Neutrophil (primary cell): ENCODE data around the gene TNFRSF14.
"Not testable (repeated sequence)": the region's sequence is repeated elsewhere in the genome, so short reads cannot be mapped to it uniquely, and the experiment has no call there.

ENCODE experiments used
- H3K27ac ChIP-seq: fragments of 200-600 bp; sonication (generic); 2 replicates; pipeline ENCODE4 v1.5.1; 2016; ENCODE audit warnings: mild to moderate bottlenecking, moderate library complexity
- H3K27me3 ChIP-seq: fragments of 200-600 bp; sonication (generic); 2 replicates; pipeline ENCODE4 v1.6.0; 2016; ENCODE audit warnings: mild to moderate bottlenecking
- H3K36me3 ChIP-seq: fragments of 200-600 bp; sonication (generic); 2 replicates; pipeline ENCODE4 v1.5.1; 2017
- H3K4me1 ChIP-seq, 2 experiments: fragments of 200-600 bp in 1 of 2; sonication (generic) in 1 of 2; 1 replicate in 1 of 2; 2 replicates in 1 of 2; pipeline versions ENCODE4 v1.5.1 to v1.6.1; 2013 to 2016; ENCODE audit warnings: low read depth in 1 of 2, low read length in 1 of 2, mild to moderate bottlenecking in 1 of 2, moderate library complexity in 1 of 2; ENCODE audit not compliant: control insufficient read depth in 1 of 2, insufficient read depth in 1 of 2
- H3K4me3 ChIP-seq, 2 experiments: fragments of 200-600 bp in 1 of 2; sonication (generic) in 1 of 2; 1 replicate in 1 of 2; 2 replicates in 1 of 2; pipeline ENCODE4 v1.5.1; 2013 to 2016; ENCODE audit warnings: low read depth in 1 of 2, low read length in 1 of 2, mild to moderate bottlenecking in 1 of 2, moderate library complexity in 1 of 2
- H3K9me3 ChIP-seq: fragments of 200-600 bp; sonication (generic); 2 replicates; pipeline ENCODE4 v1.5.1; 2016
- CTCF ChIP-seq: fragments of 200-600 bp; sonication (generic); IDR thresholded peaks from 2 replicates; pipeline ENCODE4 v1.5.1; 2016; ENCODE audit warnings: antibody characterized with exemption

TNFRSF14 gene

GRCh38 chr1:2563205-2563604 lies 7.0 kb downstream of the TNFRSF14 start:
- TF ChIP-seq CTCF, result no peak
- Histone ChIP-seq H3K27ac (peak overlapping the region; percentile 36), H3K4me1 (peaks cover 0 to 6% of the 10 kb centered on the region in 2 experiments), H3K4me3 (no peak overlapping the region), H3K27me3 (no peaks in the 10 kb centered on the region), H3K9me3 (no peaks in the 10 kb centered on the region), H3K36me3 (peaks cover 62% of the 10 kb centered on the region)

DNA sequence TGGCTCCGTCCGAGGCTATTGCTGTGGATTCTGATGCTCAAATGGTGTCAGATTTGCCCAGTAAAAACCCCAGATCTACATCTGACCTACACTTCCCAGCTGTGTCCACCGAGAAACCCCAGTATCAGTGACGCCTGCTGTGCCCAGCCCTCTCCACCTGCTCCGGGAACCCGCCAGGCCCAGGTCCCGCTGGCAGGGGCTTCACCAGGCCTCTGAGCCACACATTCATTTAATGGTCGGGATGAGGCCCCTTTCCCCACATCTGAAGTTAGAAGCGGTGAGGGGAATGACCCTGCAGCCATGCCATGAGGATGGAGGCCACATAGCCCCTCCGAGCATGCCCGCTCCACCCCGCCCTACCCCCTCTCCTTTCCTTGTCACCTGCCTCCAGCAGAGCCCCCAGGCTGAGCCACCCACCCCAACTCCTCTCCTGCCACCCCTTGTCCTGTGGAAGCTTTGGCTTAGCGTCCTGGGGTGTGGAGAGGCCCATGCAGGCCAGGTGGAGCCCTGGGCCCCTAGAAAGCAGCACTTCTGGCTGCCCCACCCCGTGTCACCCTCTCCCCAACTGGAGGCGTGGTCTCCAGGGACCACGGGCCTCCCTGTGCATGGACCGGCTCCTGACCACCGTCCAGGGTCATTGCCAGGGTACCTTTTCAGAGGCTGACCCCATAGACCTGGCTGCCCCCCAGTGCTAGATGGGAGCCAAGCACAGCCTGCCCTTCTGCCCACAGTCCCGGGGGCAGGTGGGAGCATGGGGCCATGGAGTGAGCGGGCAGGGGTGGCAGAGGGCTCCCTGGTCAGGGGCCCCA lies 8.0 kb downstream of the TNFRSF14 start:
- Histone ChIP-seq H3K4me1 (no peaks in the 10 kb centered on the region), H3K36me3 (peaks cover 52% of the 10 kb centered on the region), H3K4me3 (no peak overlapping the region), H3K9me3 (no peaks in the 10 kb centered on the region), H3K27ac (peak overlapping the region; percentile 36), H3K27me3 (no peaks in the 10 kb centered on the region)
- no peak for TF ChIP-seq CTCF

DNA sequence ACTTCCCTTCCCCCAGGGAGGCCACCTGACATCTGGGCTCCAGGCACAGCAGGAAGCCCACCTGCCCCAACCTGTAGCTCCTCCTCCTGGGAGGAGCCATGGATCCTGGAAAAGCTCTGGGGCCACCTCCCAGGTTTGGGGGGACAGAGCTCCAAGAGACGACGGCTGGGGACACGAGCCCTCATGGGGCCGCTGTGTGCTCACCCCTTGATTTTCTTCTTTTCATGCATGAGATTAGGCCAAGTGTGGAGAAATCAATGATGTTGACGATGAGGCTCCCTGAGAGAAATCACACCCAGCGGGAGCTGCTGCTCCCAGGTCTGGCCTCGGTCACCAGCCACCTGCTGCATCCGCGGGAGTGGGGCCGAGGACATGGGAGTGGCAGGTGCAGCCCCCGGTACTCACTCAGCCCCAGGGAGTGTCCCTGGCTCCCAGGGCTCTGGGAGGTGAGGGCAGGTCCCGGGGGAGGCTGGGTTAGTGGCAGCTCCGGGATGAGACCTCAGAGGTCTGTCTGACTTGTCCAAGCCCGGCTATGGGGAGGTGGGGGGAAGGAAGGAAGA lies 8.7 kb downstream of the TNFRSF14 start:
- TF ChIP-seq CTCF, result no peak
- H3K27me3 ChIP-seq, result no peaks in the 10 kb centered on the region
- H3K9me3 ChIP-seq, result no peaks in the 10 kb centered on the region
- no peak overlapping the region for H3K4me3 ChIP-seq
- no peaks in the 10 kb centered on the region for H3K4me1 ChIP-seq
- H3K27ac ChIP-seq, result peak overlapping the region; percentile 36
- H3K36me3 ChIP-seq, result peaks cover 45% of the 10 kb centered on the region

GRCh38 chr1:2566101-2567045 lies 10.2 kb downstream of the TNFRSF14 start:
- Histone ChIP-seq H3K4me3 (no peak overlapping the region), H3K27me3 (no peaks in the 10 kb centered on the region), H3K9me3 (no peaks in the 10 kb centered on the region), H3K27ac (no peak overlapping the region), H3K4me1 (no peaks in the 10 kb centered on the region), H3K36me3 (peaks cover 30% of the 10 kb centered on the region)
- TF ChIP-seq CTCF, result no peak

DNA sequence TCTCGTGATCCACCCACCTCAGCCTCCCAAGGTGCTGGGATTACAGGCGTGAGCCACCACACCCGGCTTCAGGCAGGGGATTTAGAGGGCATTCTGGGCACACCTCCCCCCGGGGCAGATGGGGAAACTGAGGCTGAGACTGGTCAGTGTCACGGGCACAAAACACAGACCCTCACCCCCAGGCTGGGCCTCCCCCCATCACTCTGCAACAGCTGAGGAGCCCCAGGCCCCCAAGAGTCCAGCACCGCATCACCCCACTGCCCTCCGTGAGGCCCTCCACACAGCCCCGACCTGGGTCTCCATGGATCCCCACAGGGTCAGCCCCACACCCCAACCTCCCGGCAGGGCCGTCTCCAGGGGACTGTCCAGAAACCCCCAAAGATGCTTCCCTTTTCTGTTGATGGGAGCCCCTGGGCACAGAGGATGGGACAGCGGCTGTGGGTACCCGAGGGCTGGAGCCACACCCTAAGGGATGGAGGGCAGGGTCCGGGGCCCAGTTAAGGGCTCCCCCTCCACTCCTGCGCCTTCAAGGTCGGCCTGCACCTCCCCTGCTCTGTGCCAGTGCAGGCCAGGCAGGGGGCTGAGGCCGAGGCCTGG lies 11.0 kb downstream of the TNFRSF14 start:
- no peak for TF ChIP-seq CTCF
- Histone ChIP-seq H3K36me3 (peaks cover 22% of the 10 kb centered on the region), H3K4me1 (no peaks in the 10 kb centered on the region), H3K27ac (no peak overlapping the region), H3K27me3 (no peaks in the 10 kb centered on the region), H3K4me3 (no peak overlapping the region), H3K9me3 (no peaks in the 10 kb centered on the region)

DNA sequence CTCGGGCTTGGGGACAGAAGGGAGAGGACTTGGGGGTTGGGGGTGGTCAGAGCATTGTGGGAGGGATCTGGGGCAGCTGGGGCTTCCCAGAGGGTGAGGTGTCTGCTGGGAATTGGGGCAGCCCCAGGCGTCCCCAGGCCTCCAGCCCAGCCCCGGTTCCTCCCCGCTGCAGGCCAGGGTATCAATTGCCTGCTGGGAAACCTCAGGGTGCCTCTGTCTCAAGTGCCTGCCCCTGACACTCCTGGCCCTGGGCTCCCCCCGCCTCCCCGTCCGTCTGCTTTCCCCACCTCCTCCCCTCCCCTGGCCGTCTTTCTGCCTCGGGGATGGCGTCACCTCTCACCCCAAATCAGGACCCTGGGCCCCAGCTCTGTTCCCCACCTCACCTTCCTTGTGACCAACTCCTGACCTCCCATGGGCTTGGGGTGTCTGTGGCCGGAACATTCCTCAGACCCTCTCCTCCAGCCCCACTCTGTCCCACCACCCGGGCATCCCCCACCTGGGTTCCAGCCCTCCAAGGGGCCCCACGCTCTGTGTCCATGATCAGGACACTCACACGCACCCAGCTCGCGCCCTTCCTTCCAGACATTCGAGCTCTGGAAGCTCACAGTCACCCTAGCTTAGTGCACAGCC lies 12.1 kb downstream of the TNFRSF14 start:
- not testable (repeated sequence) for H3K4me3 ChIP-seq, H3K9me3 ChIP-seq, H3K27ac ChIP-seq, H3K4me1 ChIP-seq, H3K27me3 ChIP-seq
- H3K36me3 ChIP-seq, result peaks cover 11% of the 10 kb centered on the region
